A673 (cell line): Measurements from ENCODE around the gene APOL1.

Source experiments
- CTCF ChIP-seq: fragments of 300-800, 200-600 bp; sonication (generic); conservative IDR thresholded peaks from 2 replicates; pipeline ENCODE4 v1.5.1; 2017; ENCODE audit warnings: low read depth, mild to moderate bottlenecking, antibody characterized with exemption, low read length, moderate library complexity, mixed read lengths
- EZH2 ChIP-seq: fragments of 200-600 bp; sonication (generic); IDR thresholded peaks from 2 replicates; pipeline ENCODE4 v1.6.1; 2017; ENCODE audit warnings: borderline replicate concordance, low read depth, mild to moderate bottlenecking, mixed read lengths, antibody characterized with exemption, low read length; ENCODE audit not compliant: poor library complexity, severe bottlenecking

GRCh38 chr22:36221799-36222751 lies 30.9 kb upstream of the APOL1 start:
- TF ChIP-seq CTCF (peak; percentile 75), EZH2 (no peak)
